Esophagus squamous epithelium (tissue), 4 donors: ENCODE measurements around the gene B2M.

ENCODE experiments used
- POLR2A ChIP-seq, 4 donors: fragments of 450-650 bp; IDR thresholded peaks; one replicate each; pipeline ENCODE4 v1.6.1; 2017; ENCODE audit warnings: antibody characterized with exemption in 4 of 4, mild to moderate bottlenecking in 4 of 4, moderate library complexity in 3 of 4
- TF ChIP-seq, protein P1 (sequence below), 6 experiments: fragments of 450-650 bp in 4 of 6; fragments of 200-600 bp in 2 of 6; sonication (generic) in 2 of 6; IDR thresholded peaks; one replicate each; pipeline ENCODE4 v1.5.1; 2016 to 2019; ENCODE audit warnings: antibody characterized with exemption in 6 of 6, mild to moderate bottlenecking in 4 of 6, moderate library complexity in 4 of 6

- TF ChIP-seq POLR2A (IDR thresholded peaks at IDR 0.05), result no peak
- TF ChIP-seq, protein P1, sequence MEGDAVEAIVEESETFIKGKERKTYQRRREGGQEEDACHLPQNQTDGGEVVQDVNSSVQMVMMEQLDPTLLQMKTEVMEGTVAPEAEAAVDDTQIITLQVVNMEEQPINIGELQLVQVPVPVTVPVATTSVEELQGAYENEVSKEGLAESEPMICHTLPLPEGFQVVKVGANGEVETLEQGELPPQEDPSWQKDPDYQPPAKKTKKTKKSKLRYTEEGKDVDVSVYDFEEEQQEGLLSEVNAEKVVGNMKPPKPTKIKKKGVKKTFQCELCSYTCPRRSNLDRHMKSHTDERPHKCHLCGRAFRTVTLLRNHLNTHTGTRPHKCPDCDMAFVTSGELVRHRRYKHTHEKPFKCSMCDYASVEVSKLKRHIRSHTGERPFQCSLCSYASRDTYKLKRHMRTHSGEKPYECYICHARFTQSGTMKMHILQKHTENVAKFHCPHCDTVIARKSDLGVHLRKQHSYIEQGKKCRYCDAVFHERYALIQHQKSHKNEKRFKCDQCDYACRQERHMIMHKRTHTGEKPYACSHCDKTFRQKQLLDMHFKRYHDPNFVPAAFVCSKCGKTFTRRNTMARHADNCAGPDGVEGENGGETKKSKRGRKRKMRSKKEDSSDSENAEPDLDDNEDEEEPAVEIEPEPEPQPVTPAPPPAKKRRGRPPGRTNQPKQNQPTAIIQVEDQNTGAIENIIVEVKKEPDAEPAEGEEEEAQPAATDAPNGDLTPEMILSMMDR (IDR thresholded peaks at IDR 0.05), result no peak
These were observed 49.7 kb upstream of the B2M start for GRCh38 chr15:44661576-44661975.
